IMR-90 (cell line): Measurements from ENCODE around the gene HCLS1. TPM values are rescaled to one million over a fixed set of nuclear protein-coding genes. Genes with fewer than 3 reads are reported as not detected.

Source experiments
- ATAC-seq: fragments of 200-7000 bp; cut with Tn5 transposase; 2 replicates; pipeline ENCODE4 v1.9.1; 2020; ENCODE audit warnings: low read depth, mild to moderate bottlenecking, moderate library complexity
- BruUV-seq: library from RNA; stranded (reverse); fragments of 400-500 nt; replicated peaks from 2 replicates; lab custom pipeline; 2021; lab: Mats Ljungman, UMichigan
- CTCF ChIA-PET: fragments of 300-600 bp; formaldehyde crosslinking; extraction: SDS; loops from one replicate; lab custom pipeline; 2021; ENCODE audit warnings: antibody characterized with exemption; lab: Yijun Ruan, JAX
- POLR2A ChIA-PET: fragments of 300-600 bp; sonication (Branson Sonifier 250); formaldehyde crosslinking; loops from one replicate; lab custom pipeline; 2022; ENCODE audit warnings: antibody characterized with exemption; ENCODE audit not compliant: unreplicated experiment; lab: Charles Lee
- DNase-seq: peaks from one replicate; pipeline ENCODE4 v3.0.0; 2013
- H2AFZ ChIP-seq: replicated peaks from 2 replicates; pipeline ENCODE3; 2013; ENCODE audit warnings: low read length, mild to moderate bottlenecking; ENCODE audit not compliant: poor library complexity
- H2AK5ac ChIP-seq: 2 replicates; pipeline ENCODE4 v1.6.1; 2013; ENCODE audit warnings: low read depth, low read length, inconsistent platforms
- H2AK9ac ChIP-seq: replicated peaks from 2 replicates; pipeline ENCODE3; 2013; ENCODE audit warnings: mild to moderate bottlenecking, low read depth, low read length, moderate library complexity; ENCODE audit not compliant: poor library complexity
- H2BK120ac ChIP-seq: 2 replicates; pipeline ENCODE4 v1.6.1; 2013; ENCODE audit warnings: low read depth, low read length, inconsistent platforms
- H2BK15ac ChIP-seq: 3 replicates; pipeline ENCODE4 v1.6.1; 2013; ENCODE audit warnings: low read depth, low read length, inconsistent platforms
- H2BK20ac ChIP-seq: 2 replicates; pipeline ENCODE4 v1.6.1; 2013; ENCODE audit warnings: low read depth, mild to moderate bottlenecking, inconsistent platforms, low read length, moderate library complexity
- H2BK5ac ChIP-seq: 2 replicates; pipeline ENCODE4 v1.6.1; 2013; ENCODE audit warnings: mild to moderate bottlenecking, low read depth, low read length, inconsistent platforms; ENCODE audit not compliant: poor library complexity, severe bottlenecking
- H3K14ac ChIP-seq: replicated peaks from 2 replicates; pipeline ENCODE4 v1.6.1; 2013; ENCODE audit warnings: low read depth, low read length, inconsistent platforms
- H3K18ac ChIP-seq: 2 replicates; pipeline ENCODE4 v1.6.1; 2013; ENCODE audit warnings: low read depth, low read length, control low read depth
- H3K23ac ChIP-seq: 2 replicates; pipeline ENCODE4 v1.6.1; 2013; ENCODE audit warnings: low read depth, low read length, inconsistent platforms
- H3K27ac ChIP-seq: 2 replicates; pipeline ENCODE4 v1.5.1; 2013; ENCODE audit warnings: mild to moderate bottlenecking, control low read depth, low read length; ENCODE audit not compliant: insufficient read depth
- H3K27me3 ChIP-seq: 2 replicates; pipeline ENCODE4 v1.6.1; 2013; ENCODE audit warnings: low read length; ENCODE audit not compliant: control insufficient read depth, insufficient read depth
- H3K36me3 ChIP-seq: 2 replicates; pipeline ENCODE4 v1.6.1; 2013; ENCODE audit warnings: low read length, mixed read lengths; ENCODE audit not compliant: control insufficient read depth, insufficient read depth
- H3K4ac ChIP-seq: 2 replicates; pipeline ENCODE4 v1.6.1; 2013; ENCODE audit warnings: low read depth, low read length, inconsistent platforms
- H3K4me1 ChIP-seq: 2 replicates; pipeline ENCODE4 v1.6.1; 2013; ENCODE audit warnings: low read length, mixed read lengths; ENCODE audit not compliant: control insufficient read depth, insufficient read depth
- H3K4me2 ChIP-seq: 2 replicates; pipeline ENCODE4 v1.6.1; 2013; ENCODE audit warnings: low read depth, mild to moderate bottlenecking, control low read depth, low read length, moderate library complexity
- H3K4me3 ChIP-seq: 2 replicates; pipeline ENCODE4 v1.5.1; 2013; ENCODE audit warnings: low read depth, mild to moderate bottlenecking, control low read depth, low read length, moderate library complexity; ENCODE audit not compliant: insufficient read depth
- H3K56ac ChIP-seq: 2 replicates; pipeline ENCODE4 v1.6.1; 2013; ENCODE audit warnings: low read length, inconsistent platforms; ENCODE audit not compliant: insufficient read depth; ENCODE audit errors: extremely low read depth
- H3K79me1 ChIP-seq, 2 experiments: 2 replicates each; pipeline ENCODE4 v1.6.1; 2013; ENCODE audit warnings: low read length in 2 of 2, inconsistent platforms in 1 of 2, low read depth in 1 of 2
- H3K9ac ChIP-seq: 2 replicates; pipeline ENCODE4 v1.6.1; 2013; ENCODE audit warnings: low read depth, low read length, control low read depth
- H3K9me1 ChIP-seq: 2 replicates; pipeline ENCODE4 v1.6.1; 2013; ENCODE audit warnings: low read length, inconsistent platforms; ENCODE audit not compliant: insufficient read depth
- H3K9me3 ChIP-seq: 2 replicates; pipeline ENCODE4 v1.6.1; 2013; ENCODE audit warnings: low read length; ENCODE audit not compliant: control insufficient read depth, insufficient read depth
- H4K20me1 ChIP-seq: 2 replicates; pipeline ENCODE4 v1.6.1; 2013; ENCODE audit warnings: low read length, inconsistent platforms; ENCODE audit not compliant: insufficient read depth
- H4K5ac ChIP-seq: 2 replicates; pipeline ENCODE4 v1.6.1; 2013; ENCODE audit warnings: mild to moderate bottlenecking, low read depth, low read length, control low read depth
- H4K8ac ChIP-seq, 2 experiments: 2 replicates each; pipeline ENCODE4 v1.6.1; 2013; ENCODE audit warnings: low read depth in 2 of 2, low read length in 2 of 2, control low read depth in 1 of 2, inconsistent platforms in 1 of 2
- H4K91ac ChIP-seq: 2 replicates; pipeline ENCODE4 v1.6.1; 2013; ENCODE audit warnings: low read depth, low read length, inconsistent platforms; ENCODE audit not compliant: insufficient read depth
- BHLHE40 ChIP-seq: fragments of 150-350 bp; IDR thresholded peaks from 2 replicates; pipeline ENCODE4 v1.6.1; 2016; ENCODE audit warnings: mild to moderate bottlenecking, low read depth, low read length
- CEBPB ChIP-seq: IDR thresholded peaks from 2 replicates; pipeline ENCODE4 v1.6.1; 2012; ENCODE audit warnings: low read depth, low read length, improper control_type of control experiment
- SMC3 ChIP-seq: fragments of 150-350 bp; IDR thresholded peaks from 2 replicates; pipeline ENCODE4 v1.6.1; 2016; ENCODE audit warnings: low read depth, mild to moderate bottlenecking, antibody characterized with exemption, low read length, moderate library complexity
- WGBS, 2 experiments: methylation state at CpG; one replicate each; pipeline versions ENCODE4 v1.1.5 to v1.1.7; 2013; ENCODE audit warnings: missing lambda C conversion rate in 2 of 2; ENCODE audit not compliant: insufficient read length in 1 of 2; ENCODE audit errors: extremely low coverage in 2 of 2; 5-methylcytosine and 5-hydroxymethylcytosine counted together
- dilution Hi-C: fragments of 300-500 bp; cut with HindIII; formaldehyde crosslinking; loops from one replicate; pipeline ENCODE4 v1.14.3; 2018; ENCODE audit warnings: low sequenced_read_pairs; ENCODE audit not compliant: unreplicated experiment
- in situ Hi-C: fragments of 300-500 bp; cut with MboI; formaldehyde crosslinking; loops from 3 replicates; pipeline ENCODE4 v1.14.3; 2019; ENCODE audit warnings: low sequenced_read_pairs, inconsistent platforms, mixed read lengths
- intact Hi-C: fragments of 100-400 bp; cut with micrococcal nuclease; formaldehyde crosslinking; loops from 2 replicates; pipeline ENCODE4 v1.10.0; 2022
- polyA plus RNA-seq, 3 experiments: library from polyadenylated mRNA; depleted of rRNA; stranded (reverse); fragments of >200 nt; gene quantifications; 2 replicates each; pipeline ENCODE4 v1.2.3, GENCODE V29; 2012; ENCODE audit warnings: low replicate concordance in 1 of 3
- total RNA-seq: library from RNA; depleted of rRNA; stranded (reverse); fragments of >200 nt; gene quantifications from 2 replicates; pipeline ENCODE4 v1.2.3, GENCODE V29; 2012

The HCLS1 gene
- total and polyA plus RNA-seq, 2 of the 4 experiments (the other 2 are of a cell fraction): 0.54 to 0.67 TPM

DNA sequence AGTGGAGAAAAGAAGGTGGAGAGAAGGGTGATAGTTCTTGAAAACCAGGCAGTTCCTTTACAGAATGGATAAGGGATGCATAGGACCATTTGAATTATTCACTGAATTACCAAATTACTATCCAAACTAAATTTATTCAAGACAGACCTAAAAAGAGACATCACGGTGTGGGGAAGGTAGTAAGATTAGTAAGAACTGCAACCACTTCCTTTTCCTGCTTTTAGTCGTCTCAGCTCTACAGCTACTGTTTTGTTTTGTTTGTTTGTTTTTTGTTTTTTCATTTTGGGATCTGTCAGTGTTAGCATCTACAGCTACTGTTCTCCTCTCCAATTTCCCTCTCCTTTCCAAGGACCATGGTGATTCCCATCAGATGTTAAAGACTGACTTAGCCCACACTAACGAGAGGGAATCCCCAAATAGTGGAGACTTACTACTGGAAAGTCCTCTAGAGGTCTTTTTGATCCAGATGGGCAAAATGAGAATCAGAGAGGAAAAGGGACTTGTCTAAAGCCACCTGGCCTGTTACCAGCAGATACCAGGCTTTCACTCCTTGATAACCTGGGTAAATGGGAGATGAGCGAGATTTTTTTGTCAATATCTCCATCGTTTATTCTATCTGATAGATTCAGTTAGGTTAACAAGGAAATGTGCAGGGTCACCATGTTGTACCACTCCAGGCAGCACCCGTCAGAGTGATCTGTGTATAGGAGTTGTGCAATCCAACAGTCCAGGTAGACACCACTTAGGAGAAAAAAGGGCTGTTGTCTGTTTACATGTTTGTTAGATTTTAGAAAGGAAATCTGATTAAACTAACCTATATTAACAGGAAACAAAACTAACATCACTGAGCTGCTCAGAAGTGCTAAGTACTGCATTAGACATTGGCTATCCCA, 6.0 kb downstream of the HCLS1 start:
- POLR2A ChIA-PET: no interaction called here
- in situ Hi-C loops (no loop called here), dilution Hi-C loops (no loop called here), intact Hi-C loops (no loop called here)
- Histone ChIP-seq H4K8ac (no peak overlapping the region), H3K9me1 (peaks cover 2% of the 10 kb centered on the region; the same call in 1 of the 2 replicates), H2BK120ac (no peak overlapping the region), H2AK9ac (no peak overlapping the region), H3K9ac (no peak overlapping the region), H2BK5ac (no peak overlapping the region), H3K4ac (no peak overlapping the region), H3K56ac (no peak overlapping the region), H3K36me3 (no peaks in the 10 kb centered on the region), H3K4me2 (no peak overlapping the region), H3K14ac (no peak overlapping the region), H3K18ac (no peak overlapping the region), H3K4me1 (no peaks in the 10 kb centered on the region), H2AFZ (no peak overlapping the region), H4K5ac (no peak overlapping the region), H3K27ac (no peak overlapping the region), H3K79me1 (no peaks in the 10 kb centered on the region), H4K20me1 (no peaks in the 10 kb centered on the region), H4K91ac (no peak overlapping the region), H2BK15ac (no peak overlapping the region), H3K23ac (no peak overlapping the region), H3K4me3 (no peak overlapping the region), H3K9me3 (no peaks in the 10 kb centered on the region), H3K27me3 (no peaks in the 10 kb centered on the region), H2AK5ac (no peak overlapping the region), H2BK20ac (no peak overlapping the region)
- TF ChIP-seq SMC3 (no peak), CEBPB (peak; percentile 57), BHLHE40 (no peak)
- WGBS, 2 experiments: no CpG with 5 or more reads among the region's 6 CpGs
- CTCF ChIA-PET: no interaction called here
- DNase-seq: no peak
- no peak for ATAC-seq
- BruUV-seq: no TSS peak
